Vagina (tissue), 2 donors: ENCODE results near the gene FBLL1.

Experiments
- POLR2A ChIP-seq, 2 donors: fragments of 450-650 bp; IDR thresholded peaks; one replicate each; pipeline ENCODE4 v1.6.1; 2017; ENCODE audit warnings: antibody characterized with exemption in 2 of 2, mild to moderate bottlenecking in 2 of 2, moderate library complexity in 2 of 2
- POLR2AphosphoS5 ChIP-seq, 2 donors: sonication (generic); formaldehyde crosslinking; IDR thresholded peaks; one replicate each; pipeline ENCODE4 v1.9.0; 2017; ENCODE audit warnings: antibody characterized with exemption in 2 of 2, mild to moderate bottlenecking in 2 of 2, low read depth in 1 of 2; ENCODE audit not compliant: insufficient read depth in 1 of 2
- TF ChIP-seq, protein P1 (sequence below), 3 experiments: fragments of 450-650 bp in 2 of 3; fragments of 200-600 bp in 1 of 3; sonication (generic) in 1 of 3; IDR thresholded peaks; one replicate each; pipeline ENCODE4 v1.5.1; 2017 to 2019; ENCODE audit warnings: antibody characterized with exemption in 3 of 3, mild to moderate bottlenecking in 2 of 3, moderate library complexity in 2 of 3

- TF ChIP-seq, protein P1, sequence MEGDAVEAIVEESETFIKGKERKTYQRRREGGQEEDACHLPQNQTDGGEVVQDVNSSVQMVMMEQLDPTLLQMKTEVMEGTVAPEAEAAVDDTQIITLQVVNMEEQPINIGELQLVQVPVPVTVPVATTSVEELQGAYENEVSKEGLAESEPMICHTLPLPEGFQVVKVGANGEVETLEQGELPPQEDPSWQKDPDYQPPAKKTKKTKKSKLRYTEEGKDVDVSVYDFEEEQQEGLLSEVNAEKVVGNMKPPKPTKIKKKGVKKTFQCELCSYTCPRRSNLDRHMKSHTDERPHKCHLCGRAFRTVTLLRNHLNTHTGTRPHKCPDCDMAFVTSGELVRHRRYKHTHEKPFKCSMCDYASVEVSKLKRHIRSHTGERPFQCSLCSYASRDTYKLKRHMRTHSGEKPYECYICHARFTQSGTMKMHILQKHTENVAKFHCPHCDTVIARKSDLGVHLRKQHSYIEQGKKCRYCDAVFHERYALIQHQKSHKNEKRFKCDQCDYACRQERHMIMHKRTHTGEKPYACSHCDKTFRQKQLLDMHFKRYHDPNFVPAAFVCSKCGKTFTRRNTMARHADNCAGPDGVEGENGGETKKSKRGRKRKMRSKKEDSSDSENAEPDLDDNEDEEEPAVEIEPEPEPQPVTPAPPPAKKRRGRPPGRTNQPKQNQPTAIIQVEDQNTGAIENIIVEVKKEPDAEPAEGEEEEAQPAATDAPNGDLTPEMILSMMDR (IDR thresholded peaks at IDR 0.05) = no peak
- TF ChIP-seq POLR2AphosphoS5 (IDR thresholded peaks at IDR 0.05; ENCODE audit: insufficient read depth in 1 of 2, low read depth in 1 of 2) (no peak), POLR2A (IDR thresholded peaks at IDR 0.05) (no peak)
Observed at GRCh38 chr5:168527756-168528295, 1.3 kb upstream of the FBLL1 start.
